Measurements from ENCODE around the gene IPO9. TPM values are rescaled to one million over a fixed set of nuclear protein-coding genes. Genes with fewer than 3 reads are reported as not detected.

Gene IPO9
- total RNA-seq, 1 donor from 2014 or later, result 10.3 TPM

DNA sequence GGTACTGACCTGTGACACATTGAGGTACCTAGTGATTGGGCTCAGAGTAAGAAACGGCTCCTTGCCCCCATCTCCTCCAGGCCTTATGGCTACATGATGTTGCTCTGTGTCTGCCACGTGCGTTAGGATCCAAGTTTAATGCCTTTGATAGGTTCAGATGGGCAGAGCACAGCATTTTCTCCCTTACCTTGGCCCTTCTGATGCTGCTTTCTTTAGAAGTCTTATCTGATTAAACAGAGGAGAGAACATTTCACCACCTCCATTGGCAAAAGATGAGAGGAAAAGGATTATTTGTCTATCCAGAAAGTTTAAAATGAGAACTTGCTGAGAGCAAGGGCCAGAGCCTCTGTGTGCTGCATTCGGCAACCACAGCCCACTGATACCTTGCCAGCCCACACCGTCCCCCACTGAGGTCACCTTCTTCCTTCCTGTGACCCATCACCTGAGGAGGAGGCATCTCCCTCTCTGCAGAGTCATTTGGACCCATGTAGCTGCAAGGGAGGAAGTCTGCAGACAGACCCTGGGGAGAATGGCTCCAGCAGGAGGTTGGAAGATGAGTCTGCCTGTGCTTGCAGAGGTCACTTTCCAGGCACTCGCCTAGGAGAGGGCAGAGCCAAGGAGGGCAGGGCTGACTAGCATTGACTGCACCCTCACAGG is 76.4 kb downstream of the IPO9 start:
- TF ChIP-seq, protein P1, sequence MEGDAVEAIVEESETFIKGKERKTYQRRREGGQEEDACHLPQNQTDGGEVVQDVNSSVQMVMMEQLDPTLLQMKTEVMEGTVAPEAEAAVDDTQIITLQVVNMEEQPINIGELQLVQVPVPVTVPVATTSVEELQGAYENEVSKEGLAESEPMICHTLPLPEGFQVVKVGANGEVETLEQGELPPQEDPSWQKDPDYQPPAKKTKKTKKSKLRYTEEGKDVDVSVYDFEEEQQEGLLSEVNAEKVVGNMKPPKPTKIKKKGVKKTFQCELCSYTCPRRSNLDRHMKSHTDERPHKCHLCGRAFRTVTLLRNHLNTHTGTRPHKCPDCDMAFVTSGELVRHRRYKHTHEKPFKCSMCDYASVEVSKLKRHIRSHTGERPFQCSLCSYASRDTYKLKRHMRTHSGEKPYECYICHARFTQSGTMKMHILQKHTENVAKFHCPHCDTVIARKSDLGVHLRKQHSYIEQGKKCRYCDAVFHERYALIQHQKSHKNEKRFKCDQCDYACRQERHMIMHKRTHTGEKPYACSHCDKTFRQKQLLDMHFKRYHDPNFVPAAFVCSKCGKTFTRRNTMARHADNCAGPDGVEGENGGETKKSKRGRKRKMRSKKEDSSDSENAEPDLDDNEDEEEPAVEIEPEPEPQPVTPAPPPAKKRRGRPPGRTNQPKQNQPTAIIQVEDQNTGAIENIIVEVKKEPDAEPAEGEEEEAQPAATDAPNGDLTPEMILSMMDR (IDR thresholded peaks at IDR 0.05; ENCODE audit: insufficient read depth, low read length, severe bottlenecking), result no peak
- Histone ChIP-seq H3K4me3 (ENCODE audit: low read depth, low read length) (no peak overlapping the region), H3K36me3 (ENCODE audit: control insufficient read depth, insufficient read depth, low read length) (no peaks in the 10 kb centered on the region), H3K27me3 (ENCODE audit: control insufficient read depth, insufficient read depth, low read length) (peaks cover 2% of the 10 kb centered on the region)
- FAIRE-seq (no peak), DNase-seq (ENCODE audit: low read depth) (no peak)

DNA sequence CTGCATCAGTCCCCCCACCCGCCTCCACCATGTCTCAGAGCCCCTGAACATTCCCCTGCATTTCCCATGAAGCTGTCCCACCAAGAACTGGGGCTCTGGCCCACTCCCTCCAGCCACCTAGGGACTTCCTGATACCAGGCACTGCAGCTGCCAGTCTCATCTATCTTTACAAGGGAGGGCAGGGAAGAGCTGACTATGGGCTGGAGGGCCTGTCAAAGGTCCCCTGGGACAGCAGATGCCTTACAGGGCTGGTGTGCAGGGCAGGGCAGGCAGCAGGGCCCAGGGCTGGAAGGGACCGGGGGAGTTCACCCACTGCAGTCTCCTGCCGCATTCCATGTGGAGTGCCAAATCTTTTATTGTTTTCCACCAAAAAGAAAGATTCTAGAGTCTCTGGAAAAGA is 77.4 kb downstream of the IPO9 start:
- TF ChIP-seq, protein P1 (IDR thresholded peaks at IDR 0.05; ENCODE audit: insufficient read depth, low read length, severe bottlenecking), result no peak
- FAIRE-seq, result no peak

DNA sequence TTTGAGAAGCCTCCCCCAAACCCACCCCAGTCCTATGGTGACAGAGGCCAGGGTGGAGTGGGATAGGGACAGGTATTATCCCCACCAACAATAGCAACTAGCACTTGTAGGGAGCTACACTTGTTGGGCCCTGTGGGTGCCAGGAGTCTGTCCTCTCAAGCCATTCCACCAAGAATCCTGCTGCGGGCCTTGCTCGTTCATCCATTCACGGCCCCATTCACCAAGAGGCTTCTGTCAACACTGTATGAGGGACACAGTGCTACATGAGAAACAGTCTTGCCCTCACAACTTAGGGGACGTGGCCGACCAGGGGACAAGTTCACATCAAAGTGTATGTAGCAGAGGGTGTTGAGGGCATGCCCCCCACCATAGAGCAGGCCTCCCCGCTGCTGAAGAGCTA is 78.7 kb downstream of the IPO9 start:
- Histone ChIP-seq H3K27me3 (ENCODE audit: control insufficient read depth, insufficient read depth, low read length) (peaks cover 2% of the 10 kb centered on the region), H3K4me3 (ENCODE audit: low read depth, low read length) (no peak overlapping the region), H3K36me3 (ENCODE audit: control insufficient read depth, insufficient read depth, low read length) (no peaks in the 10 kb centered on the region)
- TF ChIP-seq, protein P1 (IDR thresholded peaks at IDR 0.05; ENCODE audit: insufficient read depth, low read length, severe bottlenecking), result no peak
- DNase-seq (ENCODE audit: low read depth), result no peak
- FAIRE-seq, result no peak

More for the DNA sequence above, 77.4 kb downstream of the IPO9 start:
- Histone ChIP-seq H3K27me3 (ENCODE audit: control insufficient read depth, insufficient read depth, low read length) (peaks cover 2% of the 10 kb centered on the region), H3K36me3 (ENCODE audit: control insufficient read depth, insufficient read depth, low read length) (no peaks in the 10 kb centered on the region), H3K4me3 (ENCODE audit: low read depth, low read length) (no peak overlapping the region)
- no peak for DNase-seq (ENCODE audit: low read depth)

DNA sequence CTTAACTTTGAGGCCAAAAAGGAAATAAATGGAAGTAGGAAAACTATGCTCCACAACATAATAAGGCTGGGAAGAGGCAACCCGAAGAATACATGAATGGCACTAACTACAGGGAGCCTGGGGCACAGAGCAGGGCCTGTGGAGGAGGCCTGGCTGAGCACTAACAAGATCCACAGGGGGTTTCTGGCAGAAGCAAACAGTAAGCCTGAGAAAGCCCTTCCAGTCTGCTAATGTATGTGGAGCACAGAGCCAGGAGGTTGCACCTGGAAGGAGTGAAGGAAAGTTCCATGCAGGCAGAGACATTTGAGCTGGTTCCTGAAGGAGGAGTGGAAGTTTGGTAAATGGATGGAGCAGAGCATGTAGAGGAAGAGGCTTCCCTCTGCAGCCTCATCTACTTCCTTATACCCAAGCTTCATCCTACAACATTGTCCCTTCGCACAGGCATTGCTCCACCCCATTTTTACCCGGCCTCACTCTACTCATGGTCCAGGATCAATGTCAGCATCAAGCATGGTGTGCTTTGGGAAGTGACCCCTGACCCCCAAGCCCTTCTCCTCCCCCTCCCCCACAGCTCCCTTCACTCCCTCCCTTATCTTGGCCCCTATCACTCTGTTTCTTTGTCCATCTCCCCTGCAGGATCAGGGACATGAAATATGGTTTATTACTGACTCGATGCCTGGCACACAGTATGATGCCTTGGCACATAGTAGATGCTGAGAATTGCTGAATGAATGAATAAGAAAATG is 83.0 kb downstream of the IPO9 start:
- no peak overlapping the region for H3K4me3 ChIP-seq (ENCODE audit: low read depth, low read length)
- H3K27me3 ChIP-seq (ENCODE audit: control insufficient read depth, insufficient read depth, low read length), result peaks cover 2% of the 10 kb centered on the region
- no peak for DNase-seq (ENCODE audit: low read depth)
- no peak for FAIRE-seq
- TF ChIP-seq, protein P1 (IDR thresholded peaks at IDR 0.05; ENCODE audit: insufficient read depth, low read length, severe bottlenecking), result no peak
- H3K36me3 ChIP-seq (ENCODE audit: control insufficient read depth, insufficient read depth, low read length), result no peaks in the 10 kb centered on the region

DNA sequence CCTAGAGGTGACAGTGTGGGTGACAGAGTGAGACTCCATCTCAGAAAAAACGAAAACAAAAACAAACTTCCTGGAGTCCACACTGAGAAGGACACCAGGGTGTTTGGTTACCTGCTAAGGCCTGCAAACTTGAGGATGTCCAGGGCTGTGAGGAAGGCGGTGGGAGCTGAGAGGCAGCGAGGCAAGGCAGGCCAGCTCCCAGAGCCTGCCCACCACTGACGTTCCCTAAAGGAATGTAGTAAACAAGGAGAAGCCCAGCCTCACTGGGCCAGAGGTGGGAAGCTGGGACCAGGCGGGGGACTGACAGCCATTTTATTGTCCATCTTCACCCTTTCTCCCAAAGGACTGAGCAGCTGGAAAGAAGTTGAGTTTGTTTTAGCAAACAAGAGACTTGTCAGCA is 83.9 kb downstream of the IPO9 start:
- no peak for DNase-seq (ENCODE audit: low read depth)
- peaks cover 2% of the 10 kb centered on the region for H3K27me3 ChIP-seq (ENCODE audit: control insufficient read depth, insufficient read depth, low read length)
- no peak overlapping the region for H3K4me3 ChIP-seq (ENCODE audit: low read depth, low read length)
- peak; percentile 66 for FAIRE-seq
- TF ChIP-seq, protein P1 (IDR thresholded peaks at IDR 0.05; ENCODE audit: insufficient read depth, low read length, severe bottlenecking), result no peak
- H3K36me3 ChIP-seq (ENCODE audit: control insufficient read depth, insufficient read depth, low read length), result no peaks in the 10 kb centered on the region

All from bronchial epithelial cell (primary cell).